GM12801 (cell line): ENCODE data around the gene NASP.

Experiments used
- TF ChIP-seq, protein P1 (sequence below): IDR thresholded peaks from one replicate; pipeline ENCODE4 v1.5.1; 2011; ENCODE audit warnings: control low read depth; ENCODE audit not compliant: insufficient read length; ENCODE audit errors: extremely low read depth

NASP gene

DNA sequence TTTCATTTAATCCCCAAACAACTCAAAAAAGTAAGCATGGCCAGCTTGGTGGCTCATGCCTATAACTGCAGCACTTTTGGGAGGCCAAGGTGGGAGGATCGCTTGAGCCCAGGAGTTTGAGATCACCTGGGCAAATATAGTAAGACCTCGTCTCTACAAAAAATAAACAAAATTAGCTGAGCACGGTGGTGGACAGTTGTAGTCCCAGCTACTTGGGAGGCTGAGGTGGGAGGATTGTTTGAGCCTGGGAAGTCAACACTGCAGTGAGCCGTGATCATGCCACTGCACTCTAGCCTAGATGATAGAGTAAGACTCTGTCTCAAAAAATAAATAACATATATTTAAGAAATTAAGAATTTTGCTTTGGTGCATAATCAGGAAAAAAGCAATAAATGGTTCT is 39.3 kb upstream of the NASP start:
- TF ChIP-seq, protein P1, sequence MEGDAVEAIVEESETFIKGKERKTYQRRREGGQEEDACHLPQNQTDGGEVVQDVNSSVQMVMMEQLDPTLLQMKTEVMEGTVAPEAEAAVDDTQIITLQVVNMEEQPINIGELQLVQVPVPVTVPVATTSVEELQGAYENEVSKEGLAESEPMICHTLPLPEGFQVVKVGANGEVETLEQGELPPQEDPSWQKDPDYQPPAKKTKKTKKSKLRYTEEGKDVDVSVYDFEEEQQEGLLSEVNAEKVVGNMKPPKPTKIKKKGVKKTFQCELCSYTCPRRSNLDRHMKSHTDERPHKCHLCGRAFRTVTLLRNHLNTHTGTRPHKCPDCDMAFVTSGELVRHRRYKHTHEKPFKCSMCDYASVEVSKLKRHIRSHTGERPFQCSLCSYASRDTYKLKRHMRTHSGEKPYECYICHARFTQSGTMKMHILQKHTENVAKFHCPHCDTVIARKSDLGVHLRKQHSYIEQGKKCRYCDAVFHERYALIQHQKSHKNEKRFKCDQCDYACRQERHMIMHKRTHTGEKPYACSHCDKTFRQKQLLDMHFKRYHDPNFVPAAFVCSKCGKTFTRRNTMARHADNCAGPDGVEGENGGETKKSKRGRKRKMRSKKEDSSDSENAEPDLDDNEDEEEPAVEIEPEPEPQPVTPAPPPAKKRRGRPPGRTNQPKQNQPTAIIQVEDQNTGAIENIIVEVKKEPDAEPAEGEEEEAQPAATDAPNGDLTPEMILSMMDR, result no peak

DNA sequence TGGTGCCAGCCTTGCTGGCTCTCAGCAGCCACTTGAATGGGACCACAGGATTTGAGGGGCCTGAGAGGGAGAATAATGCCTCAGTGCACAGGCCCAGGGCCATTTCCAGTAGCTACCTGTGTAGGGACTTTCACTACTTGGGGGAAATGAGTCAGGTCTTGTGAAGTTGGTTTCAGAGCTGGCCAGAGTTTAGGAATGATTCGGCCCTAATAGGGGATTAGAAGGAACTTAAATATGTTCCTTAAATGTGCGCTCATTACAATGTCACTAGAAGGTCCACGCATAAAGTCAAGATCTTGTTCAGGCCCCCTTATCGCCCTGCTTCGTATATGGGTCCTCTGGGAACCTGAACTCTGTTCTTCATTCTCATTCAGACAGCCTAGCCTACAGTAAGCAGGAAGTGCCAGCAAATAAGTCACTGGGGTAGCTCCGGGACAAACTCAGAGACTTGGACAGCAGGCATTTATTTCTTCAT is 38.8 kb upstream of the NASP start:
- TF ChIP-seq, protein P1, result no peak

DNA sequence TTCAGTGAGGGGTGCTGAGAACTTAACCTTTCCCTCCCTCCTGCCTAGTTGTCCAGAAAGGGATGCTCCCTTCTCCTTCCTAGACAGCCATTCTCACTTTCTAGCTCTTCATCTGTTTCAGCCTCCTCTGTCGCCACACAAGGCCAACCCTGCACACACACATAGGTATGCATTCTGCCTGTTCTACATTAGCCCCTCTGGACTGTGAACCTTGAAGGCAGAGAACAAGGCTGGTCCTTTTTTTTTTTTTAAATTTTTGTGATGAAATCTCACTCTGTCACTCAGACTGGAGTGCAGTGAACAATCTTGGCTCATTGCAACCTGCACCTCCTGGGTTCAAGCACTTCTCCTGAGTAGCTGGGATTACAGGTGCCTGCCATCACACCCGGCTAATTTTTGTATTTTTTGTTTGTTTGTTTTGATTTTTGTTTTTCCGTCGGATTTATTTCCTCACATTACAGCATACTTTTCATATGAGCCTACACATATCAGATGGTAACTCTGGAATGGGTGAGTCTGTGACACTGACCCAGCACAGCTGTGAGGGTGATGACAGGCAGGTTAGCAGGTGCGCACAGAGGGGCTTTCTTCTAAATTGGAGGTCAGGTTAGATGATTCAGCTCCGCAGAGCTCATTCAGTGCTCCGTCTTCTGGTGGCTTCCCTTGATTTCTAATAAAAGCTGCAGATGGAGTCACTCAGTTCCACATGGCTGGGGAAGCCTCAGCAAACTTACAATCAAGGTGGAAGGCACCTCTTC is 38.1 kb upstream of the NASP start:
- TF ChIP-seq, protein P1, result no peak

- TF ChIP-seq, protein P1, result no peak
These were observed 33.2 kb upstream of the NASP start, which contains the start of gene AKR1A1 for GRCh38 chr1:45550401-45551351. AKR1A1 (plus strand) TSS chr1:45550826; CDS start chr1:45561795, 10,969 bp downstream.

- TF ChIP-seq, protein P1, result no peak
These were observed 32.2 kb upstream of the NASP start for GRCh38 chr1:45551684-45552083.

- TF ChIP-seq, protein P1, result no peak
These were observed 31.5 kb upstream of the NASP start for GRCh38 chr1:45552331-45552730.

- TF ChIP-seq, protein P1, result no peak
These were observed 29.6 kb upstream of the NASP start for GRCh38 chr1:45554198-45554597.
